CD4-positive, alpha-beta T cell treated with Interleukin-15 for 1 hour (primary cell): Measurements from ENCODE around the gene KLHL29.

Experiments used
- DNase-seq: peaks from one replicate; pipeline ENCODE4 v3.0.0-alpha.2; 2020

Gene KLHL29

GRCh38 chr2:23497536-23497935 is 112.6 kb downstream of the KLHL29 start:
- DNase-seq = no peak

GRCh38 chr2:23498943-23499342 is 114.0 kb downstream of the KLHL29 start:
- DNase-seq = no peak

GRCh38 chr2:23499439-23499838 is 114.5 kb downstream of the KLHL29 start:
- DNase-seq = no peak

- DNase-seq = no peak
Measured at GRCh38 chr2:23500836-23501235, 115.9 kb downstream of the KLHL29 start.

- DNase-seq = no peak
Measured at GRCh38 chr2:23502096-23502495, 117.1 kb downstream of the KLHL29 start.

- DNase-seq = no peak
Measured at GRCh38 chr2:23503097-23503496, 118.1 kb downstream of the KLHL29 start.

GRCh38 chr2:23503682-23504081 is 118.7 kb downstream of the KLHL29 start:
- no peak for DNase-seq

- DNase-seq = no peak
Measured at GRCh38 chr2:23504591-23504990, 119.6 kb downstream of the KLHL29 start.

- DNase-seq = no peak
Measured at GRCh38 chr2:23505218-23505983, 120.4 kb downstream of the KLHL29 start.

- no peak for DNase-seq
Measured at GRCh38 chr2:23505984-23506380, 121.0 kb downstream of the KLHL29 start.

GRCh38 chr2:23506531-23507266 is 121.7 kb downstream of the KLHL29 start:
- no peak for DNase-seq

GRCh38 chr2:23507267-23508065 is 122.5 kb downstream of the KLHL29 start:
- DNase-seq = no peak

GRCh38 chr2:23508066-23508390 is 123.0 kb downstream of the KLHL29 start:
- DNase-seq = no peak

GRCh38 chr2:23509103-23509502 is 124.1 kb downstream of the KLHL29 start:
- DNase-seq = no peak

- no peak for DNase-seq
Measured at GRCh38 chr2:23509596-23510292, 124.8 kb downstream of the KLHL29 start.

GRCh38 chr2:23510471-23510870 is 125.5 kb downstream of the KLHL29 start:
- DNase-seq = no peak

- DNase-seq = no peak
Measured at GRCh38 chr2:23512778-23513177, 127.8 kb downstream of the KLHL29 start.

GRCh38 chr2:23513245-23513871 is 128.4 kb downstream of the KLHL29 start:
- DNase-seq = no peak

- DNase-seq = no peak
Measured at GRCh38 chr2:23513872-23514793, 129.2 kb downstream of the KLHL29 start.

- DNase-seq = no peak
Measured at GRCh38 chr2:23516520-23517256, 131.7 kb downstream of the KLHL29 start.
